ENCODE measurements around the gene NUDT1. TPM values are rescaled to one million over a fixed set of nuclear protein-coding genes. Genes with fewer than 3 reads are reported as not detected.
A peak's percentile ranks its signal among the peaks of the same experiment; 100 is the strongest.

Gene NUDT1
- total RNA-seq, 1 experiment from 2014 or later, result 27.2 TPM

DNA sequence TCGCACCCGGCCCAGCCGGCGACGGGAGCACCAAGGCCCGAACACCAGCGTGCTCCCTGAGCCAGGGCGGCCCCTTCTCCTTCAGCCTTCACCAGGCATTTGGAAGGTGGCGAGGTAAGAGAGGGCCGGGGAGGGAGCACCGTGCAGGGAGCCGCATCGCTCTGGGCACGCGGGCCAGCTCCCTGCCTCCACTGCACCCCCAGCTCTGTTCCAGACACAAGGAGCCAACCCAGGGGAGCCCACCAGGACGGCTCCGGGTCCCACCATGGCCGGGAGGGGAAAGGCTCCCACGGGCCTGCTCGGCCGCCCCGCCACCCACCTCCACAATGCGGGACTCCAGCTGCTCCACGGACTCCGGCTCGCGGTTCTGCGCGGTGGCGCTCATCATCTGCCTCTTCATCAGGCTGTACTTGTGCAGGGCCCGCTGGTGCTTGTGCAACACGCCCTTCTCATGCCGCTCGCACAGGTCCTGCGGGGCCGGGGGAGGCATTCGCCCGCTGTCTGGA lies 15.1 kb downstream of the NUDT1 start:
- intact Hi-C loops (cut with micrococcal nuclease), result no loop called here
- ChIA-PET CTCF (no interaction called here), POLR2A (no interaction called here)
- peaks cover 6% of the 10 kb centered on the region for H3K4me1 Mint-ChIP-seq (ENCODE audit: insufficient read depth, unreplicated experiment)
- BruUV-seq (replicated peaks), result no TSS peak
- H3K4me3 Mint-ChIP-seq (ENCODE audit: unreplicated experiment), result no peak overlapping the region
- H3K27me3 Mint-ChIP-seq (ENCODE audit: insufficient read depth, unreplicated experiment), result no peaks in the 10 kb centered on the region
- DNase-seq (ENCODE audit: unreplicated experiment), result no peak
- no peaks in the 10 kb centered on the region for H3K9me3 Mint-ChIP-seq (ENCODE audit: unreplicated experiment)
- TF ChIP-seq, protein P1, sequence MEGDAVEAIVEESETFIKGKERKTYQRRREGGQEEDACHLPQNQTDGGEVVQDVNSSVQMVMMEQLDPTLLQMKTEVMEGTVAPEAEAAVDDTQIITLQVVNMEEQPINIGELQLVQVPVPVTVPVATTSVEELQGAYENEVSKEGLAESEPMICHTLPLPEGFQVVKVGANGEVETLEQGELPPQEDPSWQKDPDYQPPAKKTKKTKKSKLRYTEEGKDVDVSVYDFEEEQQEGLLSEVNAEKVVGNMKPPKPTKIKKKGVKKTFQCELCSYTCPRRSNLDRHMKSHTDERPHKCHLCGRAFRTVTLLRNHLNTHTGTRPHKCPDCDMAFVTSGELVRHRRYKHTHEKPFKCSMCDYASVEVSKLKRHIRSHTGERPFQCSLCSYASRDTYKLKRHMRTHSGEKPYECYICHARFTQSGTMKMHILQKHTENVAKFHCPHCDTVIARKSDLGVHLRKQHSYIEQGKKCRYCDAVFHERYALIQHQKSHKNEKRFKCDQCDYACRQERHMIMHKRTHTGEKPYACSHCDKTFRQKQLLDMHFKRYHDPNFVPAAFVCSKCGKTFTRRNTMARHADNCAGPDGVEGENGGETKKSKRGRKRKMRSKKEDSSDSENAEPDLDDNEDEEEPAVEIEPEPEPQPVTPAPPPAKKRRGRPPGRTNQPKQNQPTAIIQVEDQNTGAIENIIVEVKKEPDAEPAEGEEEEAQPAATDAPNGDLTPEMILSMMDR (IDR thresholded peaks at IDR 0.05; ENCODE audit: unreplicated experiment), result no peak
- peaks cover 7% of the 10 kb centered on the region for H3K36me3 Mint-ChIP-seq (ENCODE audit: insufficient read depth, unreplicated experiment)
- H3K27ac Mint-ChIP-seq (ENCODE audit: low read depth, unreplicated experiment), result no peak overlapping the region

DNA sequence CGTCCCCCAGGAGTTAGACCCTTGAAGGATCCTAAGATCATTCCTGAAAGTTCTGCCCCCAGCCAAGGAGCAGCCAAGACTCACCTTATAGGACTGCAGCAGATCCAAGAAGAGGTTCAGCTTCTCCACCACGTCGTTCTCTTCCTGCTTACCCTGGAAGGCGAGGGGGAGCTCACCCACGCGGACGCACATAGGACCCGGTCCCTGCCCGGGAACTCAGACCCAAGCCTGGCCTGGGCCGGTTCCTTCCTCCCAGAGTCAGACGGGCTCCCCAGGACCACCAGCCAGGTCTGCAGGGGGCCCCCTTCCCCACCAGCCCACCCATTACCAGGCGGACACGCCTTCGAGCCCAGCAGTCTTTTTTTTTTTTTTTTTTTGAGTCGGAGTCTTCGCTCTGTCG lies 15.6 kb downstream of the NUDT1 start:
- H3K4me3 Mint-ChIP-seq (ENCODE audit: unreplicated experiment), result no peak overlapping the region
- H3K36me3 Mint-ChIP-seq (ENCODE audit: insufficient read depth, unreplicated experiment), result peaks cover 7% of the 10 kb centered on the region
- ChIA-PET CTCF (no interaction called here), POLR2A (no interaction called here)
- intact Hi-C loops (cut with micrococcal nuclease), result no loop called here
- no TSS peak for BruUV-seq (replicated peaks)
- H3K9me3 Mint-ChIP-seq (ENCODE audit: unreplicated experiment), result no peaks in the 10 kb centered on the region
- no peak for DNase-seq (ENCODE audit: unreplicated experiment)
- H3K4me1 Mint-ChIP-seq (ENCODE audit: insufficient read depth, unreplicated experiment), result peaks cover 6% of the 10 kb centered on the region
- TF ChIP-seq, protein P1 (IDR thresholded peaks at IDR 0.05; ENCODE audit: unreplicated experiment), result no peak
- no peak overlapping the region for H3K27ac Mint-ChIP-seq (ENCODE audit: low read depth, unreplicated experiment)
- no peaks in the 10 kb centered on the region for H3K27me3 Mint-ChIP-seq (ENCODE audit: insufficient read depth, unreplicated experiment)

DNA sequence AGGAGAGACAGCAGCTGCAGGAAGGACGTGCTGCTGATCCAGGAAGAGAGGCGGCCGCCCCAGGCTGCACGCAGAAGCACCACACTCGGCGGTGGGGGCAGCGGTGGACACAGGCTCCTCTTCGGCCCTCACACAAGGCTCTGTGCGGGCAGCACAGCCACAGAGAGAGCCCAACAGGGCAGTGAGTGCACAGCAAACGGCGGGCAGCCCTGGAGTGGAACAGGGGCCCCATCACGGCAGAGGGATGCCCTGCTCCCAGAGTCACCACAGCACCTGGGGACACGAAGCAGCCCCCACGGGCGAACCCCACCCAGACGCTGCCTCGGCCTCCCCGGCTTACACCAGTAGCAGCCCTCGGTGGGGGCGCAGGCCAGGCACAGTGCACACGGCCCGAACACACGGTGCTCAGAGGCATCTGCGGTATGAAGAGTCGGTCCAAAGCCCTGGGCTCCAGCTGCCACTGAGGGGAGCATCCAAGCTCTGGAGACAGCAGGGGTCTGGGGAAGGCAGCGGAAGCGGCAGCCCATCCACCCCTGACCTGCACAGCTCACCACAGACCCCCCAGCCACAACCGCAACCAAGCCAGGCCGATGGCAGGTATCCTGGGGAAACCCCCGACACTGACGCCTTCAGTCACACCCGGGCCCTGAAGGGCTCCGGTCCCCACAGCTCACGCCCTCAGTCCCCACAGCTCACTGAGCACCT lies 16.8 kb downstream of the NUDT1 start:
- H3K27me3 Mint-ChIP-seq (ENCODE audit: insufficient read depth, unreplicated experiment), result no peaks in the 10 kb centered on the region
- TF ChIP-seq, protein P1 (IDR thresholded peaks at IDR 0.05; ENCODE audit: unreplicated experiment), result no peak
- BruUV-seq (replicated peaks), result no TSS peak
- no peak for DNase-seq (ENCODE audit: unreplicated experiment)
- H3K4me1 Mint-ChIP-seq (ENCODE audit: insufficient read depth, unreplicated experiment), result peaks cover 6% of the 10 kb centered on the region
- H3K9me3 Mint-ChIP-seq (ENCODE audit: unreplicated experiment), result no peaks in the 10 kb centered on the region
- intact Hi-C loops (cut with micrococcal nuclease), result no loop called here
- no peak overlapping the region for H3K27ac Mint-ChIP-seq (ENCODE audit: low read depth, unreplicated experiment)
- POLR2A ChIA-PET, result no interaction called here
- no peak overlapping the region for H3K4me3 Mint-ChIP-seq (ENCODE audit: unreplicated experiment)
- CTCF ChIA-PET, result interaction anchor here (0.5 to 0.8 kb wide), 3 partner anchors 11 to 157 kb away, joined by 3 to 4 read pairs (median 4); no protein-coding TSS in a partner anchor
- peaks cover 7% of the 10 kb centered on the region for H3K36me3 Mint-ChIP-seq (ENCODE audit: insufficient read depth, unreplicated experiment)

DNA sequence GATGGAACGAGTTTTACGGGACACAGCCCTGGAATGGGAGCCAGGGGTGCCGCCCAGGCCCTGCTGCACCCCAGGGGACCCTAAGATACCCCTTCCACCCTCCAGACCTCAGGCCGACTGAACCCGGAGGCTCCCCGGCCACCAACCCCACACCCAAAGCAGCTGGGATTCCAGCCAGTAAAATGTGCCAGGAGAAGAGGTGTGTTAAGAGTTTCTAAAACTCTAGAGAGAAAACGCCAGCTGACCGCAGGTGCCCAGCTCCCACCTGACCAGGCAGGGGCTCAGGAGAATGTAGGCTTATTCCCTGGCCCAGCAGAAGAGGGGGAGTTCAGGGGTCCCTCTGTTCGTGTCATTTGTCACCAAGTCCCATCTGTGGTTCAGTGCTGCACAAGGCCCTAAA lies 17.5 kb downstream of the NUDT1 start:
- BruUV-seq (replicated peaks), result no TSS peak
- H3K4me1 Mint-ChIP-seq (ENCODE audit: insufficient read depth, unreplicated experiment), result peaks cover 6% of the 10 kb centered on the region
- ChIA-PET CTCF (interaction anchor here (0.6 to 0.8 kb wide), 3 partner anchors 12 to 156 kb away, joined by 4 read pairs; no protein-coding TSS in a partner anchor), POLR2A (interaction anchor here (1.5 kb wide), 1 partner anchor 8 kb away, joined by 3 read pairs; no protein-coding TSS in a partner anchor)
- H3K27me3 Mint-ChIP-seq (ENCODE audit: insufficient read depth, unreplicated experiment), result no peaks in the 10 kb centered on the region
- peak overlapping the region; percentile 75 for H3K27ac Mint-ChIP-seq (ENCODE audit: low read depth, unreplicated experiment)
- intact Hi-C loops (cut with micrococcal nuclease), result no loop called here
- no peaks in the 10 kb centered on the region for H3K9me3 Mint-ChIP-seq (ENCODE audit: unreplicated experiment)
- TF ChIP-seq, protein P1 (IDR thresholded peaks at IDR 0.05; ENCODE audit: unreplicated experiment), result no peak
- no peak overlapping the region for H3K4me3 Mint-ChIP-seq (ENCODE audit: unreplicated experiment)
- H3K36me3 Mint-ChIP-seq (ENCODE audit: insufficient read depth, unreplicated experiment), result peaks cover 7% of the 10 kb centered on the region
- no peak for DNase-seq (ENCODE audit: unreplicated experiment)

All from MCF 10A (cell line).